HG03159 (cell line): ENCODE measurements around the gene USP24.

ENCODE experiments used
- ATAC-seq: cut with Tn5 transposase; IDR thresholded peaks from one replicate; pipeline ENCODE4 v1.9.1; 2021; ENCODE audit warnings: mild to moderate bottlenecking, moderate library complexity; ENCODE audit not compliant: unreplicated experiment

The USP24 gene

GRCh38 chr1:55159571-55159970 lies 55.6 kb downstream of the USP24 start:
- ATAC-seq = no peak

GRCh38 chr1:55156608-55157007 lies 58.6 kb downstream of the USP24 start:
- ATAC-seq = no peak

- no peak for ATAC-seq
Observed at GRCh38 chr1:55156093-55156492, 59.1 kb downstream of the USP24 start.

GRCh38 chr1:55155522-55155921 lies 59.6 kb downstream of the USP24 start:
- no peak for ATAC-seq

- no peak for ATAC-seq
Observed at GRCh38 chr1:55154616-55155015, 60.5 kb downstream of the USP24 start.

GRCh38 chr1:55153031-55153430 lies 62.1 kb downstream of the USP24 start:
- no peak for ATAC-seq

GRCh38 chr1:55150880-55151588 lies 64.1 kb downstream of the USP24 start:
- ATAC-seq = peak; percentile 79

- ATAC-seq = no peak
Observed at GRCh38 chr1:55148676-55149075, 66.5 kb downstream of the USP24 start.

- no peak for ATAC-seq
Observed at GRCh38 chr1:55147524-55147923, 67.6 kb downstream of the USP24 start.

GRCh38 chr1:55146781-55147180 lies 68.4 kb downstream of the USP24 start:
- ATAC-seq = no peak

GRCh38 chr1:55144886-55145285 lies 70.3 kb downstream of the USP24 start:
- ATAC-seq = no peak

GRCh38 chr1:55143684-55144083 lies 71.5 kb downstream of the USP24 start:
- ATAC-seq = no peak

GRCh38 chr1:55141295-55141893 lies 73.8 kb downstream of the USP24 start:
- no peak for ATAC-seq

- peak; percentile 82 for ATAC-seq
Observed at GRCh38 chr1:55140546-55140983, 74.6 kb downstream of the USP24 start.

GRCh38 chr1:55140137-55140536 lies 75.0 kb downstream of the USP24 start:
- no peak for ATAC-seq

- no peak for ATAC-seq
Observed at GRCh38 chr1:55138823-55139222, 76.3 kb downstream of the USP24 start.

- ATAC-seq = no peak
Observed at GRCh38 chr1:55134152-55134808, 80.9 kb downstream of the USP24 start.

GRCh38 chr1:55131801-55132200 lies 83.4 kb downstream of the USP24 start:
- ATAC-seq = no peak

- ATAC-seq = no peak
Observed at GRCh38 chr1:55131218-55131617, 83.9 kb downstream of the USP24 start.

- ATAC-seq = no peak
Observed at GRCh38 chr1:55129194-55129728, 85.9 kb downstream of the USP24 start.

- no peak for ATAC-seq
Observed at GRCh38 chr1:55128418-55128995, 86.7 kb downstream of the USP24 start.
